Measurements from ENCODE around the gene SIN3B. TPM values are rescaled to one million over a fixed set of nuclear protein-coding genes. Genes with fewer than 3 reads are reported as not detected.

Gene SIN3B
- total and polyA plus RNA-seq, 9 of the 15 experiments (the other 6 are each of a cell fraction or from before 2014, with no cell fraction given): 0.51 to 34.2 (median 14.3) TPM

DNA sequence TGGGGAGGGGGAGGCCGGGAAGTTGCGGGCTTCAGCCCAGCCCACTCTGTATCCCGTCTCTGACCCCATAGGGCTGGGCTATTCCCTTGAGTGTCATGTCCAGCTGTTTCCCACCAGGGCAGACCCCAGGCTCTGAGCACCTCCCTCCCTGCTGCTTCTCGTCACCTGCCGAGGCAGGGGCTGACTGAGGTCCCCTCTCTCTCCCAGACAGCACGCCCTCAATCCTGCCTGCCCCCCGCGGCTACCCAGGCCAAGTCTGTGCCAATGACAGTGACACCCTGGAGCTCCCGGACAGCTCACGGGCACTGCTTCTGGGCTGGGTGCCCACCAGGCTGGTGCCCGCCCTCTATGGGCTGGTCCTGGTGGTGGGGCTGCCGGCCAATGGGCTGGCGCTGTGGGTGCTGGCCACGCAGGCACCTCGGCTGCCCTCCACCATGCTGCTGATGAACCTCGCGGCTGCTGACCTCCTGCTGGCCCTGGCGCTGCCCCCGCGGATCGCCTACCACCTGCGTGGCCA lies 60.2 kb downstream of the SIN3B start (continued):
- TF ChIP-seq HDAC1 (IDR thresholded peaks at IDR 0.05): no peak
- 0 out of 4 replicates have a peak, but pooled peaks of 1 of the 2 experiments have one; percentile 14 for TF ChIP-seq KDM4B (IDR thresholded peaks at IDR 0.05; ENCODE audit: borderline replicate concordance in 2 of 2, low read depth in 1 of 2)
- TF ChIP-seq ZC3H4 (CRISPR knock-in tag; IDR thresholded peaks at IDR 0.05; ENCODE audit: borderline replicate concordance): peak; percentile 53; the same call in 1 of the 2 replicates
- peak; percentile 27; the same call in 1 of the 2 replicates for TF ChIP-seq TAF7 (tag; IDR thresholded peaks at IDR 0.05)
- TF ChIP-seq, protein P1, sequence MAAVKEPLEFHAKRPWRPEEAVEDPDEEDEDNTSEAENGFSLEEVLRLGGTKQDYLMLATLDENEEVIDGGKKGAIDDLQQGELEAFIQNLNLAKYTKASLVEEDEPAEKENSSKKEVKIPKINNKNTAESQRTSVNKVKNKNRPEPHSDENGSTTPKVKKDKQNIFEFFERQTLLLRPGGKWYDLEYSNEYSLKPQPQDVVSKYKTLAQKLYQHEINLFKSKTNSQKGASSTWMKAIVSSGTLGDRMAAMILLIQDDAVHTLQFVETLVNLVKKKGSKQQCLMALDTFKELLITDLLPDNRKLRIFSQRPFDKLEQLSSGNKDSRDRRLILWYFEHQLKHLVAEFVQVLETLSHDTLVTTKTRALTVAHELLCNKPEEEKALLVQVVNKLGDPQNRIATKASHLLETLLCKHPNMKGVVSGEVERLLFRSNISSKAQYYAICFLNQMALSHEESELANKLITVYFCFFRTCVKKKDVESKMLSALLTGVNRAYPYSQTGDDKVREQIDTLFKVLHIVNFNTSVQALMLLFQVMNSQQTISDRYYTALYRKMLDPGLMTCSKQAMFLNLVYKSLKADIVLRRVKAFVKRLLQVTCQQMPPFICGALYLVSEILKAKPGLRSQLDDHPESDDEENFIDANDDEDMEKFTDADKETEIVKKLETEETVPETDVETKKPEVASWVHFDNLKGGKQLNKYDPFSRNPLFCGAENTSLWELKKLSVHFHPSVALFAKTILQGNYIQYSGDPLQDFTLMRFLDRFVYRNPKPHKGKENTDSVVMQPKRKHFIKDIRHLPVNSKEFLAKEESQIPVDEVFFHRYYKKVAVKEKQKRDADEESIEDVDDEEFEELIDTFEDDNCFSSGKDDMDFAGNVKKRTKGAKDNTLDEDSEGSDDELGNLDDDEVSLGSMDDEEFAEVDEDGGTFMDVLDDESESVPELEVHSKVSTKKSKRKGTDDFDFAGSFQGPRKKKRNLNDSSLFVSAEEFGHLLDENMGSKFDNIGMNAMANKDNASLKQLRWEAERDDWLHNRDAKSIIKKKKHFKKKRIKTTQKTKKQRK (IDR thresholded peaks at IDR 0.05; ENCODE audit: borderline replicate concordance, low read depth, low read length): no peak
- no peak for TF ChIP-seq PURB (CRISPR knock-in tag; IDR thresholded peaks at IDR 0.05; ENCODE audit: low read depth)
- no peak for TF ChIP-seq ZNF589 (CRISPR knock-in tag; IDR thresholded peaks at IDR 0.05; ENCODE audit: low read depth)
- no peak for TF ChIP-seq ZFX (CRISPR knock-in tag; IDR thresholded peaks at IDR 0.05)
- TF ChIP-seq POLR2B (IDR thresholded peaks at IDR 0.05; ENCODE audit: low read depth, partially characterized antibody): no peak
- TF ChIP-seq HIVEP1 (CRISPR knock-in tag; IDR thresholded peaks at IDR 0.05): no peak
- no peak for TF ChIP-seq ZNF175 (CRISPR knock-in tag; IDR thresholded peaks at IDR 0.05; ENCODE audit: low read depth)
- no peak for TF ChIP-seq EWSR1 (IDR thresholded peaks at IDR 0.05; ENCODE audit: borderline replicate concordance, low read depth, partially characterized antibody)
- TF ChIP-seq CCNT2 (IDR thresholded peaks at IDR 0.05; ENCODE audit: borderline replicate concordance, extremely low read depth, insufficient read length, low read depth, low read length): no peak
- TF ChIP-seq, protein P2, sequence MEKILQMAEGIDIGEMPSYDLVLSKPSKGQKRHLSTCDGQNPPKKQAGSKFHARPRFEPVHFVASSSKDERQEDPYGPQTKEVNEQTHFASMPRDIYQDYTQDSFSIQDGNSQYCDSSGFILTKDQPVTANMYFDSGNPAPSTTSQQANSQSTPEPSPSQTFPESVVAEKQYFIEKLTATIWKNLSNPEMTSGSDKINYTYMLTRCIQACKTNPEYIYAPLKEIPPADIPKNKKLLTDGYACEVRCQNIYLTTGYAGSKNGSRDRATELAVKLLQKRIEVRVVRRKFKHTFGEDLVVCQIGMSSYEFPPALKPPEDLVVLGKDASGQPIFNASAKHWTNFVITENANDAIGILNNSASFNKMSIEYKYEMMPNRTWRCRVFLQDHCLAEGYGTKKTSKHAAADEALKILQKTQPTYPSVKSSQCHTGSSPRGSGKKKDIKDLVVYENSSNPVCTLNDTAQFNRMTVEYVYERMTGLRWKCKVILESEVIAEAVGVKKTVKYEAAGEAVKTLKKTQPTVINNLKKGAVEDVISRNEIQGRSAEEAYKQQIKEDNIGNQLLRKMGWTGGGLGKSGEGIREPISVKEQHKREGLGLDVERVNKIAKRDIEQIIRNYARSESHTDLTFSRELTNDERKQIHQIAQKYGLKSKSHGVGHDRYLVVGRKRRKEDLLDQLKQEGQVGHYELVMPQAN (IDR thresholded peaks at IDR 0.05; ENCODE audit: borderline replicate concordance): no peak
- no peak for TF ChIP-seq ZBTB1 (CRISPR knock-in tag; IDR thresholded peaks at IDR 0.05; ENCODE audit: borderline replicate concordance, low read depth)
- TF ChIP-seq CREB1 (IDR thresholded peaks at IDR 0.05): no peak
- no peak for TF ChIP-seq CREB1 (CRISPR knock-in tag; IDR thresholded peaks at IDR 0.05)
- TF ChIP-seq, protein P3, sequence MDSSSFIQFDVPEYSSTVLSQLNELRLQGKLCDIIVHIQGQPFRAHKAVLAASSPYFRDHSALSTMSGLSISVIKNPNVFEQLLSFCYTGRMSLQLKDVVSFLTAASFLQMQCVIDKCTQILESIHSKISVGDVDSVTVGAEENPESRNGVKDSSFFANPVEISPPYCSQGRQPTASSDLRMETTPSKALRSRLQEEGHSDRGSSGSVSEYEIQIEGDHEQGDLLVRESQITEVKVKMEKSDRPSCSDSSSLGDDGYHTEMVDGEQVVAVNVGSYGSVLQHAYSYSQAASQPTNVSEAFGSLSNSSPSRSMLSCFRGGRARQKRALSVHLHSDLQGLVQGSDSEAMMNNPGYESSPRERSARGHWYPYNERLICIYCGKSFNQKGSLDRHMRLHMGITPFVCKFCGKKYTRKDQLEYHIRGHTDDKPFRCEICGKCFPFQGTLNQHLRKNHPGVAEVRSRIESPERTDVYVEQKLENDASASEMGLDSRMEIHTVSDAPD (CRISPR knock-in tag; IDR thresholded peaks at IDR 0.05): no peak
- TF ChIP-seq, protein P4, sequence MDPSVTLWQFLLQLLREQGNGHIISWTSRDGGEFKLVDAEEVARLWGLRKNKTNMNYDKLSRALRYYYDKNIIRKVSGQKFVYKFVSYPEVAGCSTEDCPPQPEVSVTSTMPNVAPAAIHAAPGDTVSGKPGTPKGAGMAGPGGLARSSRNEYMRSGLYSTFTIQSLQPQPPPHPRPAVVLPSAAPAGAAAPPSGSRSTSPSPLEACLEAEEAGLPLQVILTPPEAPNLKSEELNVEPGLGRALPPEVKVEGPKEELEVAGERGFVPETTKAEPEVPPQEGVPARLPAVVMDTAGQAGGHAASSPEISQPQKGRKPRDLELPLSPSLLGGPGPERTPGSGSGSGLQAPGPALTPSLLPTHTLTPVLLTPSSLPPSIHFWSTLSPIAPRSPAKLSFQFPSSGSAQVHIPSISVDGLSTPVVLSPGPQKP (CRISPR knock-in tag; IDR thresholded peaks at IDR 0.05): no peak
